Hepatocyte (in vitro differentiated cells): ENCODE measurements around the gene PGLYRP4.

Experiments
- EZH2 ChIP-seq: fragments of 200-600 bp; sonication (generic); IDR thresholded peaks from 2 replicates; pipeline ENCODE4 v1.6.1; 2016; ENCODE audit warnings: antibody characterized with exemption, mild to moderate bottlenecking, borderline replicate concordance
- EZH2phosphoT487 ChIP-seq: fragments of 200-600 bp; sonication (generic); IDR thresholded peaks from one replicate; pipeline ENCODE4 v1.6.1; 2018; ENCODE audit warnings: antibody characterized with exemption, mild to moderate bottlenecking, low read depth, moderate library complexity; ENCODE audit not compliant: unreplicated experiment, severe bottlenecking
- TF ChIP-seq, protein P1 (sequence below): fragments of 200-600 bp; sonication (generic); IDR thresholded peaks from 2 replicates; pipeline ENCODE4 v1.5.1; 2016; ENCODE audit warnings: antibody characterized with exemption, mild to moderate bottlenecking; ENCODE audit not compliant: poor library complexity

GRCh38 chr1:153395776-153396175 is 47.1 kb upstream of the PGLYRP4 start:
- TF ChIP-seq, protein P1, sequence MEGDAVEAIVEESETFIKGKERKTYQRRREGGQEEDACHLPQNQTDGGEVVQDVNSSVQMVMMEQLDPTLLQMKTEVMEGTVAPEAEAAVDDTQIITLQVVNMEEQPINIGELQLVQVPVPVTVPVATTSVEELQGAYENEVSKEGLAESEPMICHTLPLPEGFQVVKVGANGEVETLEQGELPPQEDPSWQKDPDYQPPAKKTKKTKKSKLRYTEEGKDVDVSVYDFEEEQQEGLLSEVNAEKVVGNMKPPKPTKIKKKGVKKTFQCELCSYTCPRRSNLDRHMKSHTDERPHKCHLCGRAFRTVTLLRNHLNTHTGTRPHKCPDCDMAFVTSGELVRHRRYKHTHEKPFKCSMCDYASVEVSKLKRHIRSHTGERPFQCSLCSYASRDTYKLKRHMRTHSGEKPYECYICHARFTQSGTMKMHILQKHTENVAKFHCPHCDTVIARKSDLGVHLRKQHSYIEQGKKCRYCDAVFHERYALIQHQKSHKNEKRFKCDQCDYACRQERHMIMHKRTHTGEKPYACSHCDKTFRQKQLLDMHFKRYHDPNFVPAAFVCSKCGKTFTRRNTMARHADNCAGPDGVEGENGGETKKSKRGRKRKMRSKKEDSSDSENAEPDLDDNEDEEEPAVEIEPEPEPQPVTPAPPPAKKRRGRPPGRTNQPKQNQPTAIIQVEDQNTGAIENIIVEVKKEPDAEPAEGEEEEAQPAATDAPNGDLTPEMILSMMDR = no peak
- no peak for TF ChIP-seq EZH2
- no peak for TF ChIP-seq EZH2phosphoT487
